ENCODE measurements around the gene DHRS7B.
"Not testable (repeated sequence)": the region's sequence is repeated elsewhere in the genome, so short reads cannot be mapped to it uniquely, and the experiment has no call there.

DHRS7B gene

DNA sequence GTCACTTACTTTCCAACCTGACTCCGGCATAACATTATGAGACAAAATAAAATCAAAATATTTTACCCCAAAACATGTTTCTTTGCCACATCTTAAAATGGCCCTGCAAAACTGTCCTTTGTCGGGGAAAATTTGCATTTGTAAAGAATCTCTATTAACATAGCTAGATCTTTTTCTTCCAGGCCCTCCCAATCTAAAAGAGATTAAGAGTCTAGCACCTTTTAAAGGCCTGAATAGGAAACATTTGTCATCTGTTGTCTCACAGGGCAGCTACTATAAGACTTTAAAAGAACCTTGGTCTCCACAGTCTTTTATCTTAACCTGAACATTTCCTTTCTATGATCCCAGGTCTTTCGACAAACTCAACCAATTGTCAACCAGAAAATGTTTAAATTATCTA, 18.1 kb upstream of the DHRS7B start:
- no peak for DNase-seq (ENCODE audit: low spot score)

DNA sequence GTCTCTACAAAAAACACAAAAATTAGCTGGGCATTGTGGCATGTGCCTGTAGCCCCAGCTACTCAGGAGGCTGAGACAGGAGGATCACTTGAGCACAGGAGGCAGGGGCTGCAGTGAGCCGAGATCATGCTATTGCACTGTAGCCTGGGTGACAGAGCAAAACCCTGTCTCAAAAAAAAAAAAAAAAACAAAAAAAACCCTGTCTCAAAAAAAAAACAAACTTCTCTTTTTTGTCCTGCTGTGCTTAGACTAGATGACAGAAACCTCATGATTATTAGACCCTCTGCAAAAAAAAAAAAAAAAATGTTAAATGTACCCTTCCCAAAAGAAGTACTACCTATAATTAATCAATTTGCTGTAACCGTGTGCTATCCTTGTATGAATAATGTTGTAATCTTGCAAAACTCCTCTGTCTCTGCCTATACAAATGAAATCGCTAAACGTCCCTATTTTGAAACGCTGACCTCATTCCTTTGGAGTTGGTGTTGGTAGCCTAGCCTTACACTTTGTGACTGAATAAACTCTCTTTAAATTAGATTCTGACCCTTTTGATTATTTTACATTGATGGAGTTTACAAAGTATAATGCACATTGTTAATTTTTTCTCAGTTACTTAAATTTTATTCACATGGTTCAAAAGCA, 13.6 kb upstream of the DHRS7B start:
- DNase-seq (ENCODE audit: low spot score): no peak

DNA sequence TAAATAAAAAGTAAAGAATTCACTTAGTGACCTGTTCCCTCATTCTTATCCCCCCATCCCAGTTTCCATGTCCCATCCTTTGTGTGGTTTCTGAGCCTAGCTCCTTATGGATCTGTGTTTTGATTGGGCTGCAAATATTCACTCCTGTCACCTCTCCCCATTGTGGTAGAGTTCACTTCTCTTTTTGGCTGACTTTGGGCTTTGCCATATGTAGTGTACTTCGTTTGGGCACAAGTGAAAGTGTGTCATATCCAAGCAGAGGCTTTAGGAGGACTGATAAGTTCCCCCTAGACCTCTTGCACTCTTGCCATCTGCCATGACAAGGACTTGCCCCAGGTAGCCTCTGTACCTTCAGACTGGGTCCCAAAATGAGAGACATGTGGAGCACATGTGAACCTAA, 13.0 kb upstream of the DHRS7B start:
- no peak for DNase-seq (ENCODE audit: low spot score)

DNA sequence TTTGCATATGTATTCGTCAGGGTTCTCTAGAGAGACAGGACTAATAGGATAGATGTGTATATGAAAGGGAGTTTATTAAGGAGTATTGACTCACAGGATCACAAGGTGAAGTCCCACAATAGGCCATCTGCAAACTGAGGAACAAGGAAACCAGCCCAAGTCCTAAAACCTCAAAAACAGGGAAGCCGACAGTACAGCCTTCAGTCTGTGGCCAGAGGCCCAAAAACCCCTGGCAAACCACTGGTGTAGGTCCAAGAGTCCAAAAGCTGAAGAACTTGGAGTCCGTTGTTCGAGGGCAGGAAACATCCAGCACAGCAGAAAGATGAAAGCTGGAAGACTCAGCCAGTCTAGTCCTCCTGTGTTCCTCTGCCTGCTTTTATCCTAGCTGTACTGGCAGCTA, 12.0 kb upstream of the DHRS7B start:
- not testable (repeated sequence) for DNase-seq (ENCODE audit: low spot score)

DNA sequence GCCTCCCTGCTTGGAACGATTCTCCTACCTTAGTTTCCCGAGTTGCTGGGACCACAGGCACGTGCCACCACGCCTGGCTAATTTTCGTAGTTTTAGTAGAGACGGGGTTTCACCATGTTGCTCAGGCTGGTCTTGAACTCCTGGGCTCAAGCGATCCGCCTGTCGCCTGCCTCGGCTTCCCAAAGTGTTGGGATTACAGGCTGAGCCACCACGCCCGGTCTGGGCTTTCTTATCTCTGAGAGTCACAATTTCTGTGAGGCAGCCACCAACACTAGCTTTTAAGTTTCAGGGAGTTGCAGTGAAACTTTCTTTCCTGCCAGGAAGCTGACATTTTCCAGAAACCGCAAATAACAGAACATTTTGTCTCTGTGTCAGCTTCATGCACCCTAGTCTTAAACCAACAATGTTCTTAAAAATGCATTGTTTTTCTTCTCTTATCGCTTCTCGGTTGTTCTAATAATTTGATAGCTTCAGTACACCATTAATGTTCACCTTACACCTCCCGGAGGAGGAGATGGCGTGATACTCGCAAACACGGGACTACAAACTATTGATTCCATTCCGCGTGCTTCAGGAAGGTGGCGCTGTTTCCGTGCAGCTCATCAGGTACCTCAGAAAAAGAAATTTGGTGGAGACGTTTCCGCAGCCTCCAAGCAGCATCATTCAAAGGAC, 7.4 kb upstream of the DHRS7B start:
- DNase-seq (ENCODE audit: low spot score): peak; percentile 75

DNA sequence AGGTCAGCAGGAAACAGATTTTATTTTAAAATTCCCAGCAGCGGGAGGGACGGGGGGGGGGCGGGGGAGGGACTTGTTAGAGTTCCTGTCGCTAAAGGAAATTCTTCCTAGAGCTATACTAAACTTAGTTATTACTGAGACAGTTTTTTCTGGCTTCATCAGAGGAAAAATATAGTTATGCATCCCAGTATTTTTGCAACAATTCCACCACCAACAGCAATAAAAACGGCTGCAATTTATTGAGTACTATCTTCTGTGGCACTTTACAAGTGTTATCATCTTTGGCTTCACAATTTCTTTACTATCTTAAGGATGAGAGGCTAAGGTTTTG, 6.9 kb upstream of the DHRS7B start:
- DNase-seq (ENCODE audit: low spot score): no peak

DNA sequence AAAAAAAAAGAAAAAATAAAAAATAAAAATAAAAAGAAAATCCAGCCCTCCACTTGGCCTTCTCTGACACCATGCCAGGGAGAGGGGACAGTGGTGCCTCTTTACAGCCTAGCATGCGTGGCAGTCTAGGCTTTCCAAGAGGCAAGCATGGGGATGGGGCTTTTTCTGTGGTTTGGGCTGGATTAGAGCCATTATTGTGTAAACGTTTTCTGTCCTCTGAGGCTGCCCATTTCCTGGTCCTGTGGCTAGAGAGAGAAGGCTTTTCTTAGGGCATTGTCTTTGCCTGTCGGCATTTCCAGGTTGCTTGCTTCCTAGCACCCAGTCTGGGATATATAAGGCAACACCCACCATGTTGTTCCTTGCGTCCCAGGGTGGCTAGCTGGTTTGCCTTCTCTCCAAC, 2.7 kb upstream of the DHRS7B start:
- no peak for DNase-seq (ENCODE audit: low spot score)

DNA sequence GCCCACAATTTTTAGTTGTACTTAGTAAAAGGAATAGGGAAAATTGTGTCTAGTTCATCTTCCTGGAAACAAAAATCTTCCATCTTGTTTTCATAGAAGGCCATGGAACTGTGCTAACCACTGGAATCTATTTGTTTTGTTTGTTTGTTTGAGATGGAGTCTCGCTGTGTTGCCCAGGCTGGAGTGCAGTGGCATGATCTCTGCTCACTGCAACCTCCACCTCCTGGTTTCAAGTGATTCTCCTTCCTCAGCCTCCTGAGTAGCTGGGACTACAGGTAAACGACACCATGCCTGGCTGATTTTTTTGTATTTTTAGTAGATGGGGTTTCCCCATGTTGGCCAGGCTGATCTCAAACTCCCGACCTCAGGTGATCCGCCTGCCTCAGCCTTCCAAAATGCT, 2.2 kb upstream of the DHRS7B start:
- DNase-seq (ENCODE audit: low spot score): not testable (repeated sequence)

DNA sequence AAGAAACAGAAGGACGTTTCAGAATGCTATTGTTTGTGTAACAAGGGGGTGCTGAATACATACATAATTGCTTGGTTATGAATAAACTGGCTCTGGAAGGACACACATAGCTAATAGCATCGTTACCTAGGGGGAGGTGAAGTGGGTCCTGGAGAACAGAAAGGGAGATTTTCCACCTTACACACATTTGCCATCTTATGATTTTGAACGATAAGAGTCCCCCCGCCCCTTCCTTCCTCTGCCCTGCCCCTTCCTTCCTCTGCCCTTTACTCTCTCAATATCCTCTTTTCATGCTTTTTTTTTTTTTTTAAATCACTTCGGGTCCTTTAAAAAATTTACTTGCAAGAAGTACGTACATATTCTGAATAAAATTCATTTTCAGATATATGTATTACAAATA, 902 bp upstream of the DHRS7B start:
- no peak for DNase-seq (ENCODE audit: low spot score)

DNA sequence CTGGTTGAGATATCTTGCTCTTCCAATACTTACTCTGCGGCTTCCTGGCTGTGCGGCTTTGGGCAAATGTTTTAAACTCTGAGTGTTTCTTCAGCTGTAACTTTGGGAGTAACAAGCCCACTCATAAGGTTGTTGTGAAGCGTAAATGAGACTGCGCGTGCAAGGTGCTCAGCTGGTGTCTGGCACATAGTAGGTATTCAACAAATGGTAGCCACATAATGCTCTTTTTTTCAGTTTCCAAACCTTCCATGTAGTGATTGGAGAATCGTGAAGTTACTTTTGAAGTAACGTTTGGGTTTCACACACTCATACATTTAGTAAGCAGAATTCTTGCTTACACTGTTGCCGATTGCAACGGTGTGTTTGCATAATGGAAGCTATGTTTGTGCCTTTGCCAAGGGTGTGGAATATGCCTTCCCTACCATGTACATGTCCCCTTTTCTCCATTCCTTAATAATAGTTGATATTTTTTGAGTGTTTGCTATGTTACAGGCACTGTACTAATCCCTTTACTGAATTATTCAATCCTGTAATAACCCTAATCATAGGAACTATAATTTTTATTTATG, 829 bp downstream of the DHRS7B start:
- DNase-seq (ENCODE audit: low spot score): no peak

DNA sequence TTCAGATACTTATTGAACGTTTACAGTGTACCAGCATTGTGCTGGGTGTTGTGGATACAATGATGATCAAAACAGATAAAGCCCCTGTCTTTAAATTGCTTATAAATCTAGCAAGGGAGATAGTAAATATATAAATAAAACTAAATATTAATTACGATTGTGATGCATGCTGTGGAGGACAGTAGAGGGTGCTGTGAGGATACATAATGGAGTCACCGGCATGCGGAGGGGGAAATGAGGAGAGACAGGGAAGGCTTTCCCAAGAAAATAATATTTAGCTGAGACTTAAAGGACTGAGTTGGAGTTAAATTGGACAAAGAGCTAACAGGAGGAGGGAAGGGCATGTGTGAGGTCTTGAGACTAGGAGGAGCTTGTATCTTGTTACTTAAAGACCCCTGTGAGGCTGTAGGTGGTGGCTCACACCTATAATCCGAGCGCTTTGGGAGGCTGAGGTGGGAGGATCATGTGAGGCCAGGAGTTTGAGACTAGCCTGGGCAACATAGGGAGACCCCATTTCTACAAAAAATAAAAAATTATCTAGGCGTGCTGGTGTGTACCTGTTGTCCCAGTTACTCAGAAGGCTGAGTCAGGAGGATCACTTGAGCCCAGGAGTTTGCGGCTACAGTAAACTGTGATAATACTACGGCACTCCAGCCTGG, 2.4 kb downstream of the DHRS7B start:
- DNase-seq (ENCODE audit: low spot score): peak; percentile 33

DNA sequence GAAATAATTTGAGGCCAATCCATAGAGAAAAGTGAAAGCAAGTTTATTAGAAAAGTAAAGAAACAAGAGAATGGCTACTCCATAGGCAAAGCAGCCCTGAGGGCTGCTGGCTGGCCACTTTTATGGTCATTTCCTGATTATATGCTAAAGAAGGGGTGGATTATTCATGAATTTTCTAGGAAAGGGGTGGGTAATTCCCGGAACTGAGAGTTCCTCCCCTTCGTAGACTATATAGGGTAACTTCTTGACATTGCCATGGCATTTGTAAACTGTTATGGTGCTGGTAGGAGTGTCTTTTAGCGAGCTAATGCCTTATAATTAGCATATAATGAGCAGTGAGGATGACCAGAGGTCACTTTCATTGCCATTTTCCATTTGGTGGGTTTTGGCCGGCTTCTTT, 4.4 kb downstream of the DHRS7B start:
- no peak for DNase-seq (ENCODE audit: low spot score)

DNA sequence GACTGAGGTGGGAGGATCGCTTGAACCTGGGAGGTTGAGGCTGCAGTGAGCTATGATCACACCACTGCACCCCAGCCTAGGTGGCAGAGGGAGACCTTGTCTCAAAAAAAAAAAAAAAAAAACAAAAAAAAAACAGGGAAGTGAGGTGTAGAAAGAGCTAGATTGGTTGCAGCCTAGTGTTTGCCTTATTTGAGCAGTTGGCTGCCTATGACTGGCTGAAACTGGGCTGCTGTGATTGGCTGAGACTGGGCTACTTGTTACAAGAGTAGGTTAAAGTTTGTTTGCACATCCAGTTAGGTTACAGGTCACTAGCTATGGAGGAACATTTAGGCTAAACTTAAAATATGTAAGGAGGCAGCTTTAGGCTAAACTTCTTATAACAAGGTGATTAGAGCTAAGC, 5.7 kb downstream of the DHRS7B start:
- DNase-seq (ENCODE audit: low spot score): no peak

DNA sequence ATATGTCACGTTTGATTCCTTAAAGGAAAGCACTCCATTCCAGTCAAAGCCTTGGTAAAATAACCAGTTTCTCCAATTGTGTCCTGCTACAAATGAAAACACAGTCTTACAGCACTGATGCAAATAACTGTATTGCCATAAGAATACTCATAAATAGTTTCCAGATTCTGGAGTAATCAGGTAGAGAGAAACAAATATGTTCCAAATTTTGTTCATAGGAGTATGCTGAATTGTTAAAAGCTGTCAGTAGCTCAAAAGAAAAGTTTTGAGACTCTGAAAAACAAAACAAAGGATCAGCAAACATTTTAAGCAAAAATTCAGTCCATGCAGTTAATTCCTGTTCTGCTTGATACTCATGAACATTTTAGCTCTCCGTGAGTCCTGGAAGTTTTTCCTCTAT, 7.8 kb downstream of the DHRS7B start:
- DNase-seq (ENCODE audit: low spot score): no peak

DNA sequence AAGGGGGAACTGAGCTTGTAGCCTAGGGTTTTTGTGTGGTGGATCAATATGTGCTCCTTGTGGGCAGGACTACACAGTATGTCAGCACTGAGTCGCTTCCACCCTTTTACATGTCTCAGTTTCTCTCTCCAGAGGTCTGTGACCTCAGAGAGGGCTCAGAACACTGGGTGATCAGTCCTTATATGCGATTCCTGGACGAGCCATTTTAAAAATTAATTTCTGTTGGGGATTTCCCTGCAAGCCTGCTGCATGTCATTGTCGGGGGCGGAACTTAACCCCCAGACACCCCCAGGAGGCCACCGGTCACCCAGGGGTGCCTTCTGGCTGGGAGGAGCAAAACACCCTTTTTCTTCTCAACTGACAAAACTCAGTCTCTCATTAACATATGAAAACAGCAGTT, 14.1 kb downstream of the DHRS7B start:
- no peak for DNase-seq (ENCODE audit: low spot score)

DNA sequence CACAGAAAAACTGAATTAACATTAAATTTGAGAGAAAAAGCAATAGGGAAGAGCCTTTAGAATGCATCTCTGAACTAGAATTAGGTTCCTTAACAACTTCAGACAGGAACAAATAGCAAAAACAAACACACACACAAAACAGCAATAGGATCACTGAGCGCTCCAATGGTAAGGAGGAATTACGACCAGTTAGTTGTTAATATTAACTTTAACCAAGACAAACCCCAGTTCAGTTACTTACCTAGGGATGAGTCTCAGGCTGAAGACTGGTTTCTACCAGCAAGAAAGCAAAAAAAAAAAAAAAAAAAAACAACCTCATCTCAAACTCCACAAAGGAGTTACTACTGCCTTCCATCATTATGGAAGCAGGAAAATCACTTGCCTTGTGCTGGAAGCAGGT, 14.6 kb downstream of the DHRS7B start:
- no peak for DNase-seq (ENCODE audit: low spot score)

DNA sequence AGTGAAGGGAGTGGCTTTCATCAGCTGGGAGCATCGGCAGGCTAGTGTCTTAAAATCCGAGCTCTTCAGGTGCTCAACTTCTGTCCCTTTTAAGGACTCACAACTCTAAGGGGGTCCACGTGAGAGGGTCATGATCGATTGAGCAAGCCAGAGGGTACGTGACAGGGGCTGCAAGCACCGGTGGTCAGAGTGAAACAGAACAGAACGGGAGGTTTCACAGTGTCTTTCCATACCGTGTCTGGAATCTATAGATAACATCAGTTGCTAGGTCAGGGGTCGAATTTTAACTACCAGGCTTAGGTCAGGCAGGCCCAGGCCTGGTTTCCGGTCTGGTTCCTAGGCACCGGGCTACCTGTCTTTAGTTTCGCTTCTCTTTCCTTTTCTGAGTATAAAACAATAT, 15.3 kb downstream of the DHRS7B start:
- DNase-seq (ENCODE audit: low spot score): not testable (repeated sequence)

DNA sequence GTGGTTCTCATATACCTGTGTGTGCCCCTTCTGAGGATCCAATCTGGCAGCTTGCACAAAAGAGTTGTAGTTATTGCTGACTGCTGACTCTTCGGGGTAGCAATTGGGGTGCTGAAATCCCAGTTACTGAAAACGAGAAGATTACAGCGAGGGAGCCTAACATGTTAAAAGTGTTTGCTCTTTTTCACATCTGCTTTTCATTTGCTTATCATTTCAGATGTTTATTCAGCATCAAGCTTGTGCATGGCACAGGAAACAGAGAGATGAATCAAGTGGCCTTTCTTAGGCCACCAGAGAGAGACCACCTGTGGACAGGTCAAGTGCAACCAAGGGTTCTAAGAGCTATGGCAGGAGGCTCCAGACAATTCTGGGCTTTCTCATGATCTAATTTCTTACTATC, 16.9 kb downstream of the DHRS7B start:
- no peak for DNase-seq (ENCODE audit: low spot score)

DNA sequence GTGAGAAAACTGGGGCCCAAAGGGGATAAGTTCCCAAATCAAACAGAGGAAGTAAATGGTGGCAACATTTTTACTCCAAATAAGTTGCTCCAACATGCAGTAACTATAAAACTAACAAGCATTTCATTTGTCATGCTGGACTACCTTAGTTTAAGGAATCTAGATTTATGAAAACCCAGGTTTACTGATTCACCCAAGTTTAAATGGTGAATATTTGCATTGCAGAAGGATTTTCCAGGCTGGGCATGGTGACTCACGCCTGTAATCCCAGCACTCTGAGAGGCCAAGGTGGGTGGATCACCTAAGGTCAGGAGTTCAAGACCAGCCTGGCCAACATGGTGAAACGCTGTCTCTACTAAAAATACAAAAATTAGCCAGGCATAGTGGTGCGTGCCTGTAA, 17.5 kb downstream of the DHRS7B start:
- not testable (repeated sequence) for DNase-seq (ENCODE audit: low spot score)

DNA sequence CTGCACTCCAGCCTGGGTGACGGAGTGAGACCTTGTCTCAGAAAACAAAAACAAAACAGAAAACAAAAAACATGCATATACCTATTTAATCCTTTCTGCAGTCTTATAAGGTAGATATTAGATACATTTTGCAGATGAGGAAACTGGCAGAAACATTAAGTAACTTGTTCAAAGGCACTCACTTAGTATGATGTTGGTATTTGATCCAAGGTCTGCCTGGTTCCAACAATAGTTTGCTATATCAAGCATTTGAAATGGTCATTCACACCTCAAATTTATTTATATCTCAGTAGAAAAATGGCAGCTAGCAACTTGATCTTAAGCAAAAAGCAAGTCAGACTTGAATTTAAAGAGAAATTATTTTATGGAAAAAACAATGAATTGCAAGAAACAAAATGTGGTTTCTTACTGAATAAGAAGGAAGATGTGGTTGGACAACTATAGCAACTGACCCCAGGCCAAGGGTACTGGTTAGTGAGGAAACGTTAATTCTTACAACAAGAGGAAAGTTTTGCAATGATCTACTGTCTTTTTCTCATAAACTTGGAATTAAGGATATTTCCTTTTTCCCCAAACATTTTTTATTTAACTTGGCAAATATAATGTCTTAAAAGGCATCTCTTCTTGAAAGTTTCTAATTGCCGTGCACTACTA, 19.7 kb downstream of the DHRS7B start:
- DNase-seq (ENCODE audit: low spot score): no peak

DNA sequence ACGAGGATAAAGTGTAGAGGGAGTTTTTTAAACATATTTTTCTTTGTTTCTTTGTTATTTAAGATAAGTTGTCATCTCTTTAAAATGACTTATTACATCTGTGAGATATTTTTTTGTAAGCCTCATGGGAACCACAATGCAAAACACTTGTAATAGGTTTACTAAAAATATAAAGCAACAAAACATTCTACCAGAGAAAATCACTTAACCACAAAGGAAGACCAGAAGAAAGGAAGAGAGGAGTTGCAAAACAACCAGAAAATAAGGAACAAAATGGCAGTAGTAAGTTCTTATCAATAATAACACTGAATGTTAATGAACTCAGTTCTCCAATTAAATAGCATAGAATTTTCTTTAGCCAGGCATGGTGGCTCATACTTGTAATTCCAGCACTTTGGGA, 22.9 kb downstream of the DHRS7B start:
- no peak for DNase-seq (ENCODE audit: low spot score)

DNA sequence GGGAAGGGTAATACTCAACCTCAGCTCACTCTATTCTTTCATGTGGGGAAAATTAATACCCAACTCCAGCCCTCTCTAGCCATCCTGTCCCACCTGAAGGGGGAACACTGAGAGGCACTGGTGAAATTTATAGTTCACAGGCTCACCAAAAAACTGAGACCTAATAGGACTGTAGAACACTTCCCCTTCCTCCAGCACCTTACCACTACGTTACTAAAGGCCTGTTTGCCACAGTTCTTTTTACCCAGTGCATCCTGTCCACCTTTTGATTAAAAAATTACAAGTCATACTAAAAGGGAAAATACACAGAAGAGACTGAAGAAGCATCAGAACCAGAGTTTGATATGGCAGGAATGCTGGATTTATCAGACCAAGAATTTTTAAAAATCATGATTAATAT, 26.0 kb downstream of the DHRS7B start:
- no peak for DNase-seq (ENCODE audit: low spot score)

All from pons (tissue), 1 donor.